ENCODE measurements around the gene RASGRP2.

The RASGRP2 gene

GRCh38 chr11:64767344-64768299 lies 23.7 kb upstream of the RASGRP2 start:
- H3K27me3 ChIP-seq (ENCODE audit: control insufficient read depth, insufficient read depth, low read length), result no peaks in the 10 kb centered on the region
- H3K4me1 ChIP-seq (ENCODE audit: control insufficient read depth, insufficient read depth, low read length), result peaks cover 21% of the 10 kb centered on the region
- no peak overlapping the region for H3K4me2 ChIP-seq (ENCODE audit: low read length)
- H3K9me3 ChIP-seq (replicated peaks; ENCODE audit: low read length), result no peaks in the 10 kb centered on the region
- H3K36me3 ChIP-seq (ENCODE audit: insufficient read depth, low read length), result peaks cover 91% of the 10 kb centered on the region
- H3K4me3 ChIP-seq (ENCODE audit: low read length), result no peak overlapping the region
- no peak overlapping the region for H3K9ac ChIP-seq (ENCODE audit: low read depth, low read length)

GRCh38 chr11:64766881-64767280 lies 22.9 kb upstream of the RASGRP2 start:
- Histone ChIP-seq H3K9ac (ENCODE audit: low read depth, low read length) (no peak overlapping the region), H3K36me3 (ENCODE audit: insufficient read depth, low read length) (peaks cover 89% of the 10 kb centered on the region), H3K4me1 (ENCODE audit: control insufficient read depth, insufficient read depth, low read length) (peaks cover 21% of the 10 kb centered on the region), H3K4me2 (ENCODE audit: low read length) (no peak overlapping the region), H3K4me3 (ENCODE audit: low read length) (no peak overlapping the region), H3K9me3 (replicated peaks; ENCODE audit: low read length) (no peaks in the 10 kb centered on the region), H3K27me3 (ENCODE audit: control insufficient read depth, insufficient read depth, low read length) (no peaks in the 10 kb centered on the region)

GRCh38 chr11:64765851-64766665 lies 22.1 kb upstream of the RASGRP2 start:
- H3K4me3 ChIP-seq (ENCODE audit: low read length), result no peak overlapping the region
- no peak overlapping the region for H3K9ac ChIP-seq (ENCODE audit: low read depth, low read length)
- H3K36me3 ChIP-seq (ENCODE audit: insufficient read depth, low read length), result peaks cover 81% of the 10 kb centered on the region
- no peaks in the 10 kb centered on the region for H3K27me3 ChIP-seq (ENCODE audit: control insufficient read depth, insufficient read depth, low read length)
- H3K4me1 ChIP-seq (ENCODE audit: control insufficient read depth, insufficient read depth, low read length), result peaks cover 21% of the 10 kb centered on the region
- H3K9me3 ChIP-seq (replicated peaks; ENCODE audit: low read length), result no peaks in the 10 kb centered on the region
- no peak overlapping the region for H3K4me2 ChIP-seq (ENCODE audit: low read length)

GRCh38 chr11:64765291-64765850 lies 21.4 kb upstream of the RASGRP2 start:
- no peak overlapping the region for H3K4me3 ChIP-seq (ENCODE audit: low read length)
- H3K4me2 ChIP-seq (ENCODE audit: low read length), result no peak overlapping the region
- no peak overlapping the region for H3K9ac ChIP-seq (ENCODE audit: low read depth, low read length)
- no peaks in the 10 kb centered on the region for H3K27me3 ChIP-seq (ENCODE audit: control insufficient read depth, insufficient read depth, low read length)
- peaks cover 78% of the 10 kb centered on the region for H3K36me3 ChIP-seq (ENCODE audit: insufficient read depth, low read length)
- peaks cover 21% of the 10 kb centered on the region for H3K4me1 ChIP-seq (ENCODE audit: control insufficient read depth, insufficient read depth, low read length)
- H3K9me3 ChIP-seq (replicated peaks; ENCODE audit: low read length), result no peaks in the 10 kb centered on the region

GRCh38 chr11:64764753-64765152 lies 20.8 kb upstream of the RASGRP2 start:
- no peak overlapping the region for H3K4me2 ChIP-seq (ENCODE audit: low read length)
- H3K9ac ChIP-seq (ENCODE audit: low read depth, low read length), result no peak overlapping the region
- H3K36me3 ChIP-seq (ENCODE audit: insufficient read depth, low read length), result peaks cover 72% of the 10 kb centered on the region
- H3K27me3 ChIP-seq (ENCODE audit: control insufficient read depth, insufficient read depth, low read length), result no peaks in the 10 kb centered on the region
- peaks cover 25% of the 10 kb centered on the region for H3K4me1 ChIP-seq (ENCODE audit: control insufficient read depth, insufficient read depth, low read length)
- H3K9me3 ChIP-seq (replicated peaks; ENCODE audit: low read length), result no peaks in the 10 kb centered on the region
- H3K4me3 ChIP-seq (ENCODE audit: low read length), result no peak overlapping the region

- Histone ChIP-seq H3K4me3 (ENCODE audit: low read length) (no peak overlapping the region), H3K4me2 (ENCODE audit: low read length) (no peak overlapping the region), H3K9ac (ENCODE audit: low read depth, low read length) (no peak overlapping the region), H3K4me1 (ENCODE audit: control insufficient read depth, insufficient read depth, low read length) (peaks cover 25% of the 10 kb centered on the region), H3K36me3 (ENCODE audit: insufficient read depth, low read length) (peaks cover 66% of the 10 kb centered on the region), H3K27me3 (ENCODE audit: control insufficient read depth, insufficient read depth, low read length) (no peaks in the 10 kb centered on the region), H3K9me3 (replicated peaks; ENCODE audit: low read length) (no peaks in the 10 kb centered on the region)
These were observed 20.2 kb upstream of the RASGRP2 start for GRCh38 chr11:64764040-64764611.

GRCh38 chr11:64763526-64764039 lies 19.6 kb upstream of the RASGRP2 start:
- no peak overlapping the region for H3K4me3 ChIP-seq (ENCODE audit: low read length)
- H3K9ac ChIP-seq (ENCODE audit: low read depth, low read length), result peak overlapping the region; percentile 2
- no peaks in the 10 kb centered on the region for H3K9me3 ChIP-seq (replicated peaks; ENCODE audit: low read length)
- H3K4me2 ChIP-seq (ENCODE audit: low read length), result no peak overlapping the region
- H3K27me3 ChIP-seq (ENCODE audit: control insufficient read depth, insufficient read depth, low read length), result no peaks in the 10 kb centered on the region
- peaks cover 61% of the 10 kb centered on the region for H3K36me3 ChIP-seq (ENCODE audit: insufficient read depth, low read length)
- peaks cover 25% of the 10 kb centered on the region for H3K4me1 ChIP-seq (ENCODE audit: control insufficient read depth, insufficient read depth, low read length)

- H3K4me2 ChIP-seq (ENCODE audit: low read length), result no peak overlapping the region
- no peaks in the 10 kb centered on the region for H3K9me3 ChIP-seq (replicated peaks; ENCODE audit: low read length)
- H3K27me3 ChIP-seq (ENCODE audit: control insufficient read depth, insufficient read depth, low read length), result no peaks in the 10 kb centered on the region
- H3K36me3 ChIP-seq (ENCODE audit: insufficient read depth, low read length), result peaks cover 54% of the 10 kb centered on the region
- H3K4me3 ChIP-seq (ENCODE audit: low read length), result no peak overlapping the region
- H3K9ac ChIP-seq (ENCODE audit: low read depth, low read length), result peak overlapping the region; percentile 2
- H3K4me1 ChIP-seq (ENCODE audit: control insufficient read depth, insufficient read depth, low read length), result peaks cover 25% of the 10 kb centered on the region
These were observed 19.0 kb upstream of the RASGRP2 start for GRCh38 chr11:64762674-64763525.

GRCh38 chr11:64762277-64762673 lies 18.3 kb upstream of the RASGRP2 start:
- Histone ChIP-seq H3K4me3 (ENCODE audit: low read length) (no peak overlapping the region), H3K4me1 (ENCODE audit: control insufficient read depth, insufficient read depth, low read length) (peaks cover 25% of the 10 kb centered on the region), H3K27me3 (ENCODE audit: control insufficient read depth, insufficient read depth, low read length) (no peaks in the 10 kb centered on the region), H3K4me2 (ENCODE audit: low read length) (no peak overlapping the region), H3K36me3 (ENCODE audit: insufficient read depth, low read length) (peaks cover 47% of the 10 kb centered on the region), H3K9me3 (replicated peaks; ENCODE audit: low read length) (no peaks in the 10 kb centered on the region), H3K9ac (ENCODE audit: low read depth, low read length) (no peak overlapping the region)

- Histone ChIP-seq H3K9ac (ENCODE audit: low read depth, low read length) (no peak overlapping the region), H3K9me3 (replicated peaks; ENCODE audit: low read length) (no peaks in the 10 kb centered on the region), H3K36me3 (ENCODE audit: insufficient read depth, low read length) (peaks cover 39% of the 10 kb centered on the region), H3K4me3 (ENCODE audit: low read length) (no peak overlapping the region), H3K4me1 (ENCODE audit: control insufficient read depth, insufficient read depth, low read length) (peaks cover 25% of the 10 kb centered on the region), H3K27me3 (ENCODE audit: control insufficient read depth, insufficient read depth, low read length) (no peaks in the 10 kb centered on the region), H3K4me2 (ENCODE audit: low read length) (no peak overlapping the region)
These were observed 16.9 kb upstream of the RASGRP2 start for GRCh38 chr11:64760759-64761420.
